ENCODE data around the gene RPL19.

RPL19 gene

GRCh38 chr17:39197380-39198185, 2.5 kb upstream of the RPL19 start, which contains the start of gene CACNB1:
Gene CACNB1 (minus strand): TSS chr17:39197669. CDS start chr17:39197495, 174 bp downstream.
- peak; percentile 32 for DNase-seq (ENCODE audit: low read depth, low spot score)

DNA sequence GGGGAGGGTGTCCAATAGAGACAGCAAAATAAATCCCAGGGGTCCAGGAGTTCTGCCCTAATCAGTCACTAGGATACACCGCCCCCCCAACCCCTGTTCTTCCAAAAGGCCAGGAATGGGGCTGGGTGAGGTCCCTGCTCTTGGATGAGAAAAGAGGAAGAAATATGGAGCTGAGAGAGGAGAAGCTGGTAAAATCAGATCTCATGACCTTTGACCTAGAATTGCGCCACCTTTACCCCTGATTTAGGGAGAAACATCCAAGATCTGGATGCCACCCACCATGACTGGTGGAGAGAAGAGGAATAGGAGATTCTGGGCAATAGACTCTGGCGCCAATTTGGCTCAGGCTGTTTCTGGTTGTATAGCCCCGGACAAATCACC, 1.9 kb upstream of the RPL19 start:
- no peak for DNase-seq (ENCODE audit: low read depth, low spot score)

DNA sequence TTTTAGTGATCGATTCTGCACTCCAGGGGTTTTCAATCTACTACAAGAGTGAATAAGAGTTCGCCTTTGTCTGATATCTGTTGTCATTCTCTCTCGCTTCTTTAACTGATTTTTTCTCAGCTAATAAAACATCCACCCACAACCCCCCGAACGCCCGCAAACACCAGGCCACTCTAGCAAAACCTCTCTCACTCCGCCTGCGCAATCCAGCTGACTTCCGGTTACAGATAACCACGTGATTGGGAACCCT, 338 bp upstream of the RPL19 start:
- DNase-seq (ENCODE audit: low read depth, low spot score) = peak; percentile 81

DNA sequence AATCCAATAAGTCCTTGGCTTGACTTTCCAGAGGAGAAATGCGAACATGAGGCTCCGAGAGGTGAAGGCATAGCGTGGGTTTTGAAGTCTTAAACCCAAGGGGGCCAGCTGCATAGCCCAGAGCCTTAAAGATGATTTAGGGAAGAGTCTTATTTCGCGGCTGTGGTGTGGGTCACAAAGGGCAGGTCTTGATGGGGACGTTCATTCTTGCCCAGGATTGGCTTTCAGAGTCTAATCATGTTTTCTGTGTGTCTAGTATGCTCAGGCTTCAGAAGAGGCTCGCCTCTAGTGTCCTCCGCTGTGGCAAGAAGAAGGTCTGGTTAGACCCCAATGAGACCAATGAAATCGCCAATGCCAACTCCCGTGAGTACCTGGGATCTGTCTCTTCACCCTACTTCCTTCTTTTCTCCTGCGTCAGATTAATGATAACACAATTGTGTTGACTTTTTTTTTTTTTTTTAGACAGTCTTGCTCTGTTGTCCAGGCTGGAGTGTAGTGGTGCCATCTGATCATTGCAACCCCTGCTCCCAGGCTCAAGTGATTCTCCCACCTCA, 951 bp downstream of the RPL19 start:
- DNase-seq (ENCODE audit: low read depth, low spot score) = no peak

DNA sequence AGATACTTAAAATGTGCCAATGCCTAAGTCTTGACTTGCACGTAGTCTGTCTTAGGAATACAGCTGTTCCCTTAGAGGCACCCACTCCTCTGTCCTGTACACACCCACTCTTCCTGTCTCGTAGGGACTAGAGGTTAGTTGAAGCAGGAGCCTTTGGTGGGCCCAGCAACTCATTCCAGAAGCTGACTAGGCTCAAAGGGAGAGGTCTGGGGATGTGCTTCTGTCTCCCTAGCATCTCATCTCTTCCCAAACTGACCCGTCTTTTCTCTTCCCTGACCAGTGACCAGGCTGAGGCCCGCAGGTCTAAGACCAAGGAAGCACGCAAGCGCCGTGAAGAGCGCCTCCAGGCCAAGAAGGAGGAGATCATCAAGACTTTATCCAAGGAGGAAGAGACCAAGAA, 4.2 kb downstream of the RPL19 start:
- DNase-seq (ENCODE audit: low read depth, low spot score) = no peak

DNA sequence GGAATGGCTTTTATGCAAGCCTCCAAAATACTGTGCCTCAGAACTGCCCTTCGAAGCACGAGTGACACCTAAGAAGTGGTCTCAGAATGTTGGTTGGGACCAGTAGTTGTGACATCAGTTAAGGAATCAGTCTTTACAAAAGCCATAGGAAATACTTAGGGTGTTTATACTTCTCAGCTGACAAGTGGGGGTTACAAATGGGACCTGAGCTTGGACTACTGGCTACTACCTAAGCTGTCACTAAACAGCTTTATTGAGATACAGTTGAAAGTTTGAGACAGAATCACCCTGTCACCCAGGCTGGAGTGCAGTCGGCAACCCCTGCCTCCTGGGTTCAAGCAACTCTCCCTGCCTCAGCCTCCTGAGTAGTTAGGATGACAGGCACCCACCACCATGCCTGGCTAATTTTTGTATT, 5.0 kb downstream of the RPL19 start:
- DNase-seq (ENCODE audit: low read depth, low spot score) = no peak

DNA sequence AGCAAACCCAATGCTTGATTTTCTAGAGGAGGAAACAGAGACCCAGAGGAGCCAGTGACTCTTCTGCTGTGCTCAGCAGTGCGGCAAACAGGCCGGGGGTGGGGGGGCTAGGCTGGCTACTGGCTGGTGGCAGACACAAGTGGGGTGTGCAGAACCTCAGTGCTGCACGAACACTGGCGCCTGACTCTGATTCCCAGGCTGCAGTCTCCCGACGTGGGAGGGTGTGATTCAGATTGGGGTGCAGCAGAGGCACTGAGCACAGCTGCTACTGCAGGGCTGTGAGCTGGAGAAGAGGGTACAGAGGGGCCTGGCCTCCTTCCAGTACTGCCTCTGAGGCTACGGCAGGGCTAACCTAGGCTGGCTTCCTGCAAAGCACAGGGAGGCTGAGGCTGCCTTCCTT, 8.1 kb downstream of the RPL19 start:
- no peak for DNase-seq (ENCODE audit: low read depth, low spot score)

- DNase-seq (ENCODE audit: low read depth, low spot score) = no peak
Measured at GRCh38 chr17:39208893-39209292, 8.8 kb downstream of the RPL19 start.

GRCh38 chr17:39209317-39210092, 9.4 kb downstream of the RPL19 start:
- DNase-seq (ENCODE audit: low read depth, low spot score) = peak; percentile 50

DNA sequence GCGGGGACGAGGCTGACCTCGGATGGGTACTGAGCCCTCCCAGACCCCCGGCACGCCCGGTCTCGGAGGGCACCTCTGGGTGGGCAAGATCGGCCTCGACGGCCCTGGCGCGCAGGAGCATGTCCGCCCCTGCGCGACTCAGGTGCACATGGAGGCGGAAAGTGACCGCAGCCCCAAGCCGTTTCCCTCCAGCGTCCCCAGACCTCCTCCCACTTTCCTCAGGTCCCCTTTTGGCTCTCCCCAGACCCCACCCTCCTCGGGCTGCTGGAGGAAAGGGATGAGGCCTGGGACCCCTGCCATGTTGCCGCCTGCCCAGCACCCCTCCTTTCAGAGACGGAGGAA, 10.0 kb downstream of the RPL19 start:
- no peak for DNase-seq (ENCODE audit: low read depth, low spot score)

DNA sequence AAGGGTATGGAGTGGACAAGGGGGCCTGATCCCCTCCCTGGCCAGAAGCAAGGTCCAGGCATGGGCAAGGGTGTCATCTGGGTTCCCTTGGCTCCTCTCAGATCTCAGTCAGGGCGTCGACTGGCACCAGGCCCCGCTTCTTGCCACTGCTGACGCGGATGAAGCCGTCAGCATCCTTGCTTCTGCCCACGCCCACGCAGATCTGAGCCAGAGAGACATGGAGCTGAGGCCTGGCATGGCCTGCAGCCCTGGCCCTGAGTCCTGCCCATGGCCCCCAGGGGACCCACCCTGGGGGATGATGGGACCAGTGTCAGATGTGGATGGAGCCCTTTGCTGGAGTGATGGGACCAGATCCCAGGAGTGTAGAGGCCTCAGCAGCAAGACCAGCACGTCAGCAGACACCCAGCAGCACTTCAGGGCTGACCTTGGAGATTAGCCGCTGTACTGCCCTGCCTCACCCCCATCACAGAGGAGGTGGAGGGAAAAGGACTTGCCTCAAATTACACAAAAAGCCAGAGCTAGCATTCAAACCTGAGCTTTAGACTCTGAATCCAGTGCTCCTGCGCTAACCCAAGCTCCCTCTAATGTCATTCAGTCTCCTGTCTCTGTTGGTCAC, 12.2 kb downstream of the RPL19 start:
- no peak for DNase-seq (ENCODE audit: low read depth, low spot score)

- no peak for DNase-seq (ENCODE audit: low read depth, low spot score)
Measured at GRCh38 chr17:39212841-39213480, 12.9 kb downstream of the RPL19 start.

- DNase-seq (ENCODE audit: low read depth, low spot score) = no peak
Measured at GRCh38 chr17:39213852-39214251, 13.8 kb downstream of the RPL19 start.

- DNase-seq (ENCODE audit: low read depth, low spot score) = no peak
Measured at GRCh38 chr17:39217734-39218369, 17.8 kb downstream of the RPL19 start.

GRCh38 chr17:39218906-39219305, 18.8 kb downstream of the RPL19 start:
- DNase-seq (ENCODE audit: low read depth, low spot score) = no peak

- no peak for DNase-seq (ENCODE audit: low read depth, low spot score)
Measured at GRCh38 chr17:39219647-39220154, 19.6 kb downstream of the RPL19 start.

DNA sequence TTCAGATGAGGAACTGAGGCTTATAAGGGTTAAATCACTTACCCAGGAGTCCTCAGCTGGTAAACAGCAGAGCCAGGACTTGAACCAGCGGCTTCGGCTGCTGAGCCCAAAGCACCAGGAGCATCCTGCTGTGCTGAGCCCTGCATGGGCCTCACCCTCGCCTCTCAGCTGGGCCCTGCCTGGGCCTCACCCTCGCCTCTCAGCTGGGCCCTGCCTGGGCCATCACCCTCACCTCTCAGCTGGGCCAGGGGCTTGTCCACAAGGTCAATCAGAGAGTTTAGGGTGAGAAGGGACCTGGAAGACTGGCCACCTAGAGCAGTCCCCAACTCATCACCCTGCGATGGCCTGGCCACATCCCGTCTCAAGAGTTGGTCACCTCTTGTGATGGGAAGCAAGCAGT, 21.5 kb downstream of the RPL19 start:
- DNase-seq (ENCODE audit: low read depth, low spot score) = no peak

GRCh38 chr17:39222151-39222550, 22.1 kb downstream of the RPL19 start:
- no peak for DNase-seq (ENCODE audit: low read depth, low spot score)

DNA sequence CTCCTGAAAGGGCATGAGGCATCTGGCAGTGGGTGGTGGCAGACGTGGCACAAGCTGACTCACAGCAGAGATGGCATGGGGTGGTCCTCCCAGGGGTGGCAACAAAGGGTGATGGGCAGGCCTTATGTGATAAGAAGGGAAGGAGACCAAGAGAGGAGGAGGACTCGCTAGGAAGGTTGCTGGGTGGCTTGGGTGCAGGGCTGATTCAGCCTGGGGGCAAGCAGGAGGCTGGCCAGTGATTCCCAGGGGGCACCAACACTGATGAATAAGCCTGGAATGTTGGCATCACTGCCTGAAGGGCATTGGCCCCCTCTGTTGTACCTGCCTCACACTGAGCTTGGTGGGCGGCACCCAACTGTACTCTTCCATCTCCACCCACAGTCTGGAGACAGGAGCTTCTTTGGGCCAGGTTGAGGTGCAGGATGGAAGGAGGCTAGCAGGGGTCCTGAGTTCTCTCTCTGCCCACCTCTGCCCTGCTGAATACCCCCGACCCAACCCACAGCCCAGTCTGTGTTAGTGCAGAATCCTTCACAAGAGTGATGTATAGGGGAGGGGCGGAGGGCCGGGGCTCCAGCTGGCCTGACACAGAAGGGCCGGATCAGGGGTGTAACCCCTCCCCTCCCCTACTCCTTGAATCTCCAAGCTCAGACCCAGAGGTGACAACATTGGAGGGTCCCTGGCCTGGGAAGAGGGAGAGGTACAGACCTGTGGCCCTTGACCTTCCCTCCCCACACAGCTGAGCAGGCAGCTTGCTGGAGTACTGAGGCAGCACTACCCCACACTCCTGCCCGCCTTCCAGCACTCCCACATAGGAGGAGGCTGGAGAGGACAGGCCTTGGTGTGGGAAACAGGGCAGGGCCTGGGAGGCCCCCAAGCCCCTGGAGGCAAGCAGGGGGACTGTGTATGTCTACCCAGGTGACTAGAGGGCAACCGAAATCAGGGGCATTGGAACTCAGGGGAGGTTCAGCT, 23.1 kb downstream of the RPL19 start:
- no peak for DNase-seq (ENCODE audit: low read depth, low spot score)

Data from activated naive CD8-positive, alpha-beta T cell treated with anti-CD3 and anti-CD28 coated beads, Interleukin-2, amount 50 U/mL, for 16 hours (primary cell).